Lower leg skin (tissue), 4 donors: ENCODE results near the gene SIAH2. TPM values are rescaled to one million over a fixed set of nuclear protein-coding genes. Genes with fewer than 3 reads are reported as not detected.

Experiments
- DNase-seq, 2 donors: peaks; one replicate each; pipeline ENCODE4 v3.0.0-alpha.2; 2019; ENCODE audit warnings: low spot score in 2 of 2
- H3K4me3 ChIP-seq: fragments of 200-600 bp; sonication (generic); 2 replicates; pipeline ENCODE4 v1.5.1; 2017; ENCODE audit warnings: mild to moderate bottlenecking, low read depth; ENCODE audit not compliant: poor library complexity, severe bottlenecking
- POLR2A ChIP-seq, 2 donors: fragments of 450-650 bp; IDR thresholded peaks; one replicate each; pipeline ENCODE4 v1.6.1; 2016 to 2017; ENCODE audit warnings: antibody characterized with exemption in 2 of 2, mild to moderate bottlenecking in 1 of 2, moderate library complexity in 1 of 2
- WGBS, 2 donors: methylation state at CpG; one replicate each; pipeline ENCODE4 v1.1.5; 2018; 5-methylcytosine and 5-hydroxymethylcytosine counted together
- intact Hi-C: fragments of 100-400 bp; cut with DNase I; formaldehyde crosslinking; loops from one replicate; pipeline ENCODE4 v1.15.0; 2023; ENCODE audit warnings: low total_unique reads
- total RNA-seq, 4 donors: library from RNA; depleted of rRNA; stranded (reverse); fragments of >200 nt; gene quantifications; one replicate each; pipeline ENCODE4 v1.1.0, GENCODE V29; 2016
- TF ChIP-seq, protein P1 (sequence below), 3 donors: fragments of 450-650 bp; IDR thresholded peaks; one replicate each; pipeline ENCODE4 v1.5.1; 2016; ENCODE audit warnings: antibody characterized with exemption in 3 of 3, mild to moderate bottlenecking in 3 of 3, moderate library complexity in 2 of 3

The SIAH2 gene
- total RNA-seq, 4 donors from 2014 or later: 78.5 to 117 (median 94.6) TPM

DNA sequence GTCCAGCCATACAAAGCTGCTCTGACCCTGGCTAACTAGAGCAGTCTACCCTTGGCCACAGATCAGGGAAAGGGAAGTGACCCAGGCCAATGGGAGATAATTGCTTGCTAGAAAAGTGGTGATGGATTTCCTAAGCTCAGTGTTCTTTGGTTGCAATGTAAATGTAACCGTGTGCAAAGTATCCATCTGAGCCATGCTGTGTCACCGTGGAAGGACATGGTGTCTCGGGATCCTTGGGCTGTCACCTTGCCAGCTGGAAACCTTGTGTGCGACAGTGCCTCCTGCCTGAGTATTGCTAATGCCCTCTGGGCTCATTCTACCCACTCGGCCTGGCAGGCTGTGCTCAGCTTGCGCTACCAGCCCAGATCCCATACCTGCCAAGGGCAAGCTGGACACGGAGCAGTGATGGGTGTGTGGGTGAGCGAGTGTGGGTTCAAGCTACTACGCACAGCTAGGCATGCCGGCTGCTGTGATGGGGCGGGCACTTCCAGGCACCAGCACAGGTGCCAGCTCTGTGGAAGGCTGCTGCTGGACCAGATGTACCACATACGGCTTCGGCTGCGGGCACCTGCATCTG is 10.7 kb upstream of the SIAH2 start:
- H3K4me3 ChIP-seq: no peak overlapping the region
- intact Hi-C loops: no loop called here
- no peak for DNase-seq
- TF ChIP-seq, protein P1, sequence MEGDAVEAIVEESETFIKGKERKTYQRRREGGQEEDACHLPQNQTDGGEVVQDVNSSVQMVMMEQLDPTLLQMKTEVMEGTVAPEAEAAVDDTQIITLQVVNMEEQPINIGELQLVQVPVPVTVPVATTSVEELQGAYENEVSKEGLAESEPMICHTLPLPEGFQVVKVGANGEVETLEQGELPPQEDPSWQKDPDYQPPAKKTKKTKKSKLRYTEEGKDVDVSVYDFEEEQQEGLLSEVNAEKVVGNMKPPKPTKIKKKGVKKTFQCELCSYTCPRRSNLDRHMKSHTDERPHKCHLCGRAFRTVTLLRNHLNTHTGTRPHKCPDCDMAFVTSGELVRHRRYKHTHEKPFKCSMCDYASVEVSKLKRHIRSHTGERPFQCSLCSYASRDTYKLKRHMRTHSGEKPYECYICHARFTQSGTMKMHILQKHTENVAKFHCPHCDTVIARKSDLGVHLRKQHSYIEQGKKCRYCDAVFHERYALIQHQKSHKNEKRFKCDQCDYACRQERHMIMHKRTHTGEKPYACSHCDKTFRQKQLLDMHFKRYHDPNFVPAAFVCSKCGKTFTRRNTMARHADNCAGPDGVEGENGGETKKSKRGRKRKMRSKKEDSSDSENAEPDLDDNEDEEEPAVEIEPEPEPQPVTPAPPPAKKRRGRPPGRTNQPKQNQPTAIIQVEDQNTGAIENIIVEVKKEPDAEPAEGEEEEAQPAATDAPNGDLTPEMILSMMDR (IDR thresholded peaks at IDR 0.05): no peak
- no peak for TF ChIP-seq POLR2A (IDR thresholded peaks at IDR 0.05)
- WGBS, 2 donors: 71 to 90% methylated on average over 11 to 14 of the region's 14 CpGs

DNA sequence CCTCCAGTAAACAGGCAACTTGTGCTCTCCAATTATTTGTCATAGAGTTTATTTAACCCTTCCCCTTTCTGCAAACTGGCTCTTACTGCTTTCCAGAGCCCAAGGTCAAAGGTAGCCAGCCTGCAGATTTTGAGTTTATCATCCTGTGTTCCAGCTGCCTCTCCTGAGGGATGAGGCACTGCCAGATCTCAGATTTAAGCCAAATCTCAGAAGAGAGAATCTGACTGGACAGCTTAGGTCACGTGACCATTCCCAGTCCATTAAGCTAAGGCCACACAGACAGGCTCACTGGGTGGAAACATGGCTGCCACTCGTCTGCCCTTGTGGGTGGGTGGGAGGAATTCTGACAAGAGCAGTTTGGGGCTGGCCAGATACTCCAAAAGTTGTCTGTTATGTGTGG is 8.6 kb upstream of the SIAH2 start:
- TF ChIP-seq POLR2A (IDR thresholded peaks at IDR 0.05): no peak
- intact Hi-C loops: no loop called here
- no peak overlapping the region for H3K4me3 ChIP-seq
- no peak for DNase-seq
- WGBS, 2 donors: 84 to 86% methylated on average over 2 of the region's 2 CpGs

DNA sequence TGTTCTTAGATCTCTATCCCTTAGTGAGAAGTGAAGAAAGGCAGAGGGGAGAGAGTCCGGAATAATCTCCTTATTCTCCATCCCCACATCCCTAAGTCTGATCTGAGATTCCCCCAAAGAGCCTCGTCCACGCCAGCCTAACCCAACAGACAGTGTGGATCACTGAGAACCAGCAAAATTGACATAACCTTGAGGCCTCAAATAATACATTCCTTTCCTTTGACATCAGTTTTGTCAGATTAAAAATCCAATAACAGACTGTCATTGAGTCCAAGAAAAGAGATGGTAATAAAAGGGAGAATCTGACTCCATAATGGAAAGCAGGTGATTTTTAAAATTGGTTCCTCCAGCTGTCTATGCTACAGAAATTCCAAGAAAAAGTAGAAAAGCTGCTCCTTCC is 7.7 kb upstream of the SIAH2 start:
- DNase-seq: no peak
- H3K4me3 ChIP-seq: no peak overlapping the region
- TF ChIP-seq POLR2A (IDR thresholded peaks at IDR 0.05): no peak
- TF ChIP-seq, protein P1 (IDR thresholded peaks at IDR 0.05): no peak
- intact Hi-C loops: no loop called here
- 63 to 67% methylated on average over 3 of the region's 3 CpGs for WGBS, 2 donors

DNA sequence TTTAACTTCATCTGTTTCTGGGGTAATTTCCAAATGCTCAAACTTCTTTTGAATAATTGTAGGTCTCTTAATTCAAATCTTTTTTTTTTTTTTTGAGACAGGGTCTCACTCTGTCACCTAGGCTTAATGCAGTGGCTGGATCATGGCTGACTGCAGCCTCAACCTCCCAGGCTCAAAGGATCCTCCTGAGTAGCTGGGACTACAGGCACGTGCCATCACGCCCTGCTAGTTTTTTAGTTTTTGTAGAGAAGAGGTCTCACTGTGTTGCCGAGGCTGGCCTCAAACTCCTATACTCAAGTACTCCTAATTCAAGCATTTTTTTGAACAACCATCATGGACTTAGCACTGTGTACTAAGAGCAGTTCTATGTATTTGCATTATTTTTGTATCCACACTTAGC is 3.8 kb upstream of the SIAH2 start:
- no peak for DNase-seq
- 81 to 83% methylated on average over 3 of the region's 3 CpGs for WGBS, 2 donors
- no peak overlapping the region for H3K4me3 ChIP-seq
- no peak for TF ChIP-seq POLR2A (IDR thresholded peaks at IDR 0.05)
- TF ChIP-seq, protein P1 (IDR thresholded peaks at IDR 0.05): no peak
- intact Hi-C loops: no loop called here

DNA sequence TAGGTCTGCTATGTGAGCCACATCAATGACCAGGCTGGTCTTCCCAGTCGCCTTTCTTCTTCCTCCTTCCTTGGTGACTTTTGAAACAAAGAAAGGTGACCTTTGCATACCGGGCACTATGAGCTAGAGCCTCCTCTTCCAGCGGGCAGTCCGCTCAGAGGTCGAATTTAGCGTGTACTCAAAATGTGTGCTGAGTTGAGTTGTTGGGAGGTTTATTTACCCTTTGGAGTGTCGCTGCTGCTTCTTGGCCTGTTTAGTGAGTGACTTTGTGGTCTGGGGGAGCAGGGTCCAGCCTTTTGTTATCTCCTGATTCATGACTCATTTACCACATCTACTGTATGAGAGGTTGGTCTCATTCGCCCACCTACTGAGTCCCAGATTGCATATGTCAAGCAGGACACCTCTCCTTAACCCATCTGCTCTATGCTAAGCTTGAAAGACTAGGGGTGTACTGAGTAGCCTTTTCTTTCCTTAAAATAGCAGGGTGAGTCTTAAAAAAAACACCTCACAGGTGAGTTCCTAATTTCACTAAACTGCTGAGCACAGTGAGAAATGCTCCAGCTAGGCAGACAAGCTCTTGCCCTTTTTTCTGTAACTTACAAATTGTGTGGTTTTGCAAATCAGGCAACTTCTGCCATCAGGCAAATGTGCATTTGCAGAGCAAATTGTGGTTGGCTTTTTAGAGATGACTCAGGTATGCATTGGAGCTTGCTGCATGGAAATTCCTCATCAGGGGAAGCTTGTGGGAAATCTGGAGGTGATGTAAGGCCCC is 3.2 kb upstream of the SIAH2 start:
- no peak for DNase-seq
- 90 to 92% methylated on average over 8 of the region's 8 CpGs for WGBS, 2 donors
- H3K4me3 ChIP-seq: no peak overlapping the region
- TF ChIP-seq, protein P1 (IDR thresholded peaks at IDR 0.05): no peak
- no peak for TF ChIP-seq POLR2A (IDR thresholded peaks at IDR 0.05)
- intact Hi-C loops: no loop called here

DNA sequence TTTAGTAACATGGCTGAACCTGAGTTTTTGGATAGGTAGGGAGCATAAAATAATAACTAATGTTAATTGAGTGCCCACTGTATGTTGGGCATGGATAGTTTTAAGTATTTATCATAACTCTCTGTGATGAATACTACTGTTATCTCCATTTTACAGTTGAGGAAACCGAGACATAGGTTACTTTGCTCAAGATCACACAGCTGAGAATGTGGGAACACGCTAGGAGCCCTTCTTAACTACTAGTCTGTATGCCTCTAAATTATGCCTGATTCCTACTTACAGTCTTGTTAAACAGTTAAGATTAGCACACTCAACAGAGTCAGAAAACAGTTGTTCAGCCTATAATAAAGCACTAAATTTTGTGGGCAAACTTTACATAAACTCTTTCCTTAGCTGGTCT is 2.0 kb upstream of the SIAH2 start:
- intact Hi-C loops: no loop called here
- WGBS, 2 donors: 93 to 96% methylated on average over 2 of the region's 2 CpGs
- no peak for DNase-seq
- no peak for TF ChIP-seq POLR2A (IDR thresholded peaks at IDR 0.05)
- TF ChIP-seq, protein P1 (IDR thresholded peaks at IDR 0.05): no peak
- no peak overlapping the region for H3K4me3 ChIP-seq
